GM23248 (cell line): ENCODE measurements around the gene WDR17. TPM values are rescaled to one million over a fixed set of nuclear protein-coding genes. Genes with fewer than 3 reads are reported as not detected.

Experiments
- DNase-seq: peaks from one replicate; pipeline ENCODE4 v3.0.0-alpha.2; 2015
- H2AFZ ChIP-seq: fragments of 200-600 bp; sonication (generic); 2 replicates; pipeline ENCODE4 v1.6.1; 2016; ENCODE audit warnings: antibody characterized with exemption
- H3F3A ChIP-seq: fragments of 200-600 bp; sonication (generic); 2 replicates; pipeline ENCODE4 v1.6.1; 2016; ENCODE audit warnings: mild to moderate bottlenecking, antibody characterized with exemption, mixed run types; ENCODE audit not compliant: insufficient read depth
- H3K27ac ChIP-seq: fragments of 200-600 bp; sonication (generic); 2 replicates; pipeline ENCODE4 v1.5.1; 2016; ENCODE audit warnings: mild to moderate bottlenecking
- H3K27me3 ChIP-seq: fragments of 200-600 bp; sonication (generic); replicated peaks from 2 replicates; pipeline ENCODE4 v1.6.1; 2016; ENCODE audit warnings: mild to moderate bottlenecking; ENCODE audit not compliant: insufficient read depth
- H3K36me3 ChIP-seq: fragments of 200-600 bp; sonication (generic); 2 replicates; pipeline ENCODE4 v1.6.1; 2016; ENCODE audit warnings: low read depth, mild to moderate bottlenecking
- H3K4me1 ChIP-seq: fragments of 200-600 bp; sonication (generic); 2 replicates; pipeline ENCODE4 v1.6.1; 2016; ENCODE audit warnings: mild to moderate bottlenecking; ENCODE audit not compliant: insufficient read depth
- H3K4me2 ChIP-seq: fragments of 200-600 bp; sonication (generic); one replicate; pipeline ENCODE4 v1.6.1; 2016; ENCODE audit warnings: mild to moderate bottlenecking; ENCODE audit not compliant: unreplicated experiment
- H3K4me3 ChIP-seq: fragments of 200-600 bp; sonication (generic); 2 replicates; pipeline ENCODE4 v1.5.1; 2016; ENCODE audit warnings: mild to moderate bottlenecking
- H3K79me2 ChIP-seq: fragments of 200-600 bp; sonication (generic); 2 replicates; pipeline ENCODE4 v1.6.1; 2016; ENCODE audit warnings: mild to moderate bottlenecking; ENCODE audit not compliant: insufficient read depth
- H3K9ac ChIP-seq: fragments of 200-600 bp; sonication (generic); 2 replicates; pipeline ENCODE4 v1.6.1; 2016; ENCODE audit warnings: mild to moderate bottlenecking
- H3K9me2 ChIP-seq: fragments of 200-600 bp; sonication (generic); 2 replicates; pipeline ENCODE4 v1.6.1; 2016; ENCODE audit warnings: mixed run types, mild to moderate bottlenecking, moderate library complexity; ENCODE audit not compliant: insufficient read depth
- H3K9me3 ChIP-seq: fragments of 200-600 bp; sonication (generic); one replicate; pipeline ENCODE4 v1.6.1; 2017; ENCODE audit warnings: low read depth
- H4K20me1 ChIP-seq: fragments of 200-600 bp; sonication (generic); 2 replicates; pipeline ENCODE4 v1.6.0; 2016; ENCODE audit not compliant: insufficient read depth
- EZH2 ChIP-seq: fragments of 200-600 bp; sonication (generic); IDR thresholded peaks from 2 replicates; pipeline ENCODE4 v1.6.1; 2018; ENCODE audit warnings: antibody characterized with exemption, mild to moderate bottlenecking; ENCODE audit not compliant: insufficient read depth, poor library complexity, severe bottlenecking
- EZH2phosphoT487 ChIP-seq: fragments of 200-600 bp; sonication (generic); IDR thresholded peaks from 2 replicates; pipeline ENCODE4 v1.6.1; 2018; ENCODE audit warnings: antibody characterized with exemption, moderate library complexity, mild to moderate bottlenecking, low read depth; ENCODE audit not compliant: insufficient read depth
- WGBS, 2 experiments: methylation state at CpG; one replicate each; pipeline ENCODE4 v1.1.6; 2015 to 2017; ENCODE audit warnings: low lambda C conversion rate in 2 of 2, low coverage in 1 of 2; ENCODE audit errors: missing lambda C conversion rate in 2 of 2; 5-methylcytosine and 5-hydroxymethylcytosine counted together
- in situ Hi-C: fragments of 300-500 bp; cut with MboI; formaldehyde crosslinking; loops from 2 replicates; pipeline ENCODE4 v1.15.0; 2020
- polyA plus RNA-seq: library from polyadenylated mRNA; unstranded; fragments of >200 nt; fragmentation: Nextera tagmentation; extraction: Ambion mirVana; gene quantifications from 2 replicates; pipeline ENCODE4 v1.2.1, GENCODE V29; 2016
- total RNA-seq: library from RNA; depleted of rRNA; stranded (reverse); fragments of >200 nt; shearing (Covaris generic); gene quantifications from 2 replicates; pipeline ENCODE4 v1.2.3, GENCODE V29; 2014

Gene WDR17
- total and polyA plus RNA-seq, 2 experiments from 2014 or later: 0.22 to 0.23 TPM

DNA sequence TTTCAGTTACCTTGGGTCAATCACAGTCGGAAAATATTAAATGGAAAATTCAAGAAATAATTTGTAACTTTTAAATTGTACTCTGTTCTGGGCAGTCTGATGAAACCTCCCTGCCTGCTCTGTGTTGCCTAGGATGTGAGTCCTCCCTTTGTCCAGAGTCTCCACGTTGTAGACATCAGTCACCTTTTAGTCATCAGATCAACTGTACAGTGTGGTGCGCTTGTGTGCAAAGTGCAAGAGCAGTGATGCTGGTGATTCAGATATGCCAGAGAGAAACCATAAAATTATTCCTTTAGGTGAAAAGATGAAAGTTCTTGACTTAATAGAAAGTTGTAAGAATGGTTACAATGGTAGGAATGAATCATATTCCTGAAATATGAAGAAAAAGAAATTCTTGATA is 128.3 kb downstream of the WDR17 start:
- peak overlapping the region; percentile 64 for H2AFZ ChIP-seq
- in situ Hi-C loops: no loop called here
- WGBS, 2 experiments: 2 to 3% methylated on average over 3 of the region's 3 CpGs
- H3K36me3 ChIP-seq: no peaks in the 10 kb centered on the region
- H3K79me2 ChIP-seq: no peaks in the 10 kb centered on the region
- TF ChIP-seq EZH2 (no peak), EZH2phosphoT487 (no peak)
- peak; percentile 96 for DNase-seq
- H3F3A ChIP-seq: peaks cover 30% of the 10 kb centered on the region
- H3K9ac ChIP-seq: peak overlapping the region; percentile 87
- H3K4me3 ChIP-seq: peak overlapping the region; percentile 55
- no peaks in the 10 kb centered on the region for H3K9me3 ChIP-seq
- peak overlapping the region; percentile 98 for H3K27ac ChIP-seq
- no peaks in the 10 kb centered on the region for H3K9me2 ChIP-seq
- peak overlapping the region; percentile 82 for H3K4me2 ChIP-seq
- peaks cover 58% of the 10 kb centered on the region for H3K4me1 ChIP-seq
- H3K27me3 ChIP-seq: no peaks in the 10 kb centered on the region
- H4K20me1 ChIP-seq: no peaks in the 10 kb centered on the region

DNA sequence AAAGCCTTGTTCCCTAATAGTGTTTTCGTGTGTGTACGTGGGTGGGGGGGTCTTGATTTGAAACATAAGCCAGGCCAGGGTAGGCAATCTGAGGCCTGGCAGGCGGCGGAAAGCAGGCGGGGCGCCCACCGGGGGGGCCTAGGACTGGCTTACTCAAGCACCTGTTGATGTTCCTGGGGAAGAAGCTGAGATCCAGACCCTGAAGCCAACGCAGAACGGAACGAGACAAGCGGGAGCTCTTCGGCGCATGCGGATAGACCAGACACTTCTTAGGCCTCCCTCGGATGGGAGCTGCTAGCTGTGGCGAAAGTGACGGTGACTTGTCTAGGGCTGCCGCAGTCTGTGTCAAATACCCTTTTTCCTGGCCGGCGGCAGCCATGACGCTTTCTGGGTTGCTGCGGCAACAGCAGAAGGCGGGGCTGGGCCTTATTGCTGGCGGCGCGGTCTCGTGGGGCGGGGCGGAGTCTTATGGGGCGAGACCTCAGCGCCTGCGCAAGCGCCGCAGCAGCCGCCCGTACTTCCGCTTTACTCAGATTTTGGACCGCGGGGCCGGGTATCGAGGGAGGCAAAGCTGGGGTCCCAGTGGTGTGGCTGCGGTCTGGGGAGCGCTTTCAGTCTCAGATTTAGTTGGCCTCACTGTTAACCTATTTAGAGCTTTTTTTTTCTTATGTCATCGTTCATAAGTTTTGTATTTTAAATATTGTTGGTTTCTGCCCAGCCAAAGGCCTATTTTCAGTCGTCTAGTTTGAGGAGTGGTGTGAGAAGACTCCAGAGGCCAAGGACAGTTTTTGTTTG is 129.7 kb downstream of the WDR17 start, which contains the start of gene SPATA4:
TSS of gene SPATA4 (minus strand) at position 402 of the 795 bp plus-strand sequence. CDS start at position 379, 23 bp downstream.
- DNase-seq: peak; percentile 98
- Histone ChIP-seq H3K36me3 (no peaks in the 10 kb centered on the region), H2AFZ (peak within 1 kb of the TSS; percentile 98), H4K20me1 (no peaks in the 10 kb centered on the region), H3K4me2 (peak within 1 kb of the TSS; percentile 84), H3K4me1 (peaks cover 43% of the 10 kb centered on the region), H3K27ac (peak within 1 kb of the TSS; percentile 98), H3K27me3 (no peaks in the 10 kb centered on the region), H3K9me2 (no peaks in the 10 kb centered on the region), H3K4me3 (peak within 1 kb of the TSS; percentile 78), H3K9me3 (no peaks in the 10 kb centered on the region), H3K9ac (peak within 1 kb of the TSS; percentile 87), H3F3A (peaks cover 30% of the 10 kb centered on the region), H3K79me2 (no peaks in the 10 kb centered on the region)
- in situ Hi-C loops: no loop called here
- 1 to 2% methylated on average over 41 to 44 of the region's 45 CpGs for WGBS, 2 experiments
- TF ChIP-seq EZH2 (no peak), EZH2phosphoT487 (no peak)

DNA sequence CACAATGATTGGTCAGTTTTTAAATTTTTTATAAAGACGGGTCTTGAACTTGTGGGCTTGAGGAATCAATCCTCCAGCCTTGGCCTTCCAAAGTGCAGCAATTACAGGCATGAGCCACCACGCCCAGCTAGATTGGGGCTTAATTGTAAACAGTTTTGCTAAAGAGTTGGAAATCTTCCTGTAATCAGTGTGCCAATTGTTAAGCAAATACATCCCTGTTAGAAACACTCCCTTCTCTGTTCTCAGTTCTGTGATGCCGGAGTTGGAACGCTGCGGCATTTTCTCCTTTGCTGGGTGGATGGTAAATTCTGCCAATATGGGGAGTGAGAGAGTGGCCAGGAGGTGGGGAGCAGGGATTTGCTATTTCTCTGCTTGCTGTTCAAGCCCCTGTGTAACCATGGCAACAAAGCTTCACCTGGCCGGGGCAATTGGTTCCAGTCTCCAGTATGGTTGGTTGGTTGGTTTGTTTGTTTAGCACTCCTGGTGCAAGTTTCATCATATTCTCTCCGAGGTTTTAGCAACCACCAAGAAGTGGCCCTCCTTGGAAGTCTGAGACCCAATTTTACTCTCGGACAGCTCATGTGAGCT is 132.8 kb downstream of the WDR17 start:
- no peak for TF ChIP-seq EZH2
- TF ChIP-seq EZH2phosphoT487: no peak
- H3K4me2 ChIP-seq: no peak overlapping the region
- no peaks in the 10 kb centered on the region for H3K27me3 ChIP-seq
- 39 to 41% methylated on average over 8 of the region's 8 CpGs for WGBS, 2 experiments
- H3K9me2 ChIP-seq: no peaks in the 10 kb centered on the region
- no peak overlapping the region for H3K4me3 ChIP-seq
- H3F3A ChIP-seq: peaks cover 17% of the 10 kb centered on the region
- no peak overlapping the region for H3K9ac ChIP-seq
- H3K79me2 ChIP-seq: no peaks in the 10 kb centered on the region
- in situ Hi-C loops: no loop called here
- H3K36me3 ChIP-seq: no peaks in the 10 kb centered on the region
- peaks cover 19% of the 10 kb centered on the region for H3K4me1 ChIP-seq
- no peak overlapping the region for H3K27ac ChIP-seq
- no peak for DNase-seq
- H3K9me3 ChIP-seq: no peaks in the 10 kb centered on the region
- no peaks in the 10 kb centered on the region for H4K20me1 ChIP-seq
- H2AFZ ChIP-seq: no peak overlapping the region

DNA sequence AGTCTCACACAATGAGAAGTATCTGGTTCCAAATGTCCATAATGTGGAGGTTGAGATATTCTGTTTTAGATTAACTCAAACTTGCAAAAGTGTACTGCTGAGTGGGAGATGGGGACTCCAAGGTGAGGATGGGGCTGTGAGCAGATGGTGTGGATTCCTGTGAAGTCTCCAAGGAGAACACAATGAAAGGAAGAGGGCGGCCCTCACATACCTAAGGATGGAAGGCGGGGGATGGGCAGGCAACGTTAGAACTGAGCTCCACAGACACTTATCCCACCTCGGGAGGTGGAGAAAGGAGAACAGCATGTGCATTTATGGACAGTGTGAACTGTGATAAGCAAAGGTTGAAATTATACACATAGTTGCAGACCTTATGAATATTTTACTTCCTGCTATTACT is 139.7 kb downstream of the WDR17 start:
- DNase-seq: no peak
- H3K4me1 ChIP-seq: no peaks in the 10 kb centered on the region
- no peaks in the 10 kb centered on the region for H3F3A ChIP-seq
- in situ Hi-C loops: no loop called here
- no peak overlapping the region for H3K27ac ChIP-seq
- H3K9me3 ChIP-seq: no peaks in the 10 kb centered on the region
- no peaks in the 10 kb centered on the region for H4K20me1 ChIP-seq
- H3K4me2 ChIP-seq: no peak overlapping the region
- H2AFZ ChIP-seq: no peak overlapping the region
- no peaks in the 10 kb centered on the region for H3K36me3 ChIP-seq
- no peaks in the 10 kb centered on the region for H3K79me2 ChIP-seq
- no peak overlapping the region for H3K9ac ChIP-seq
- TF ChIP-seq EZH2: no peak
- no peak for TF ChIP-seq EZH2phosphoT487
- H3K9me2 ChIP-seq: no peaks in the 10 kb centered on the region
- no peak overlapping the region for H3K4me3 ChIP-seq
- H3K27me3 ChIP-seq: no peaks in the 10 kb centered on the region
- 19 to 23% methylated on average over 4 of the region's 4 CpGs for WGBS, 2 experiments
